ENCODE measurements around the gene PAX3.

DNA sequence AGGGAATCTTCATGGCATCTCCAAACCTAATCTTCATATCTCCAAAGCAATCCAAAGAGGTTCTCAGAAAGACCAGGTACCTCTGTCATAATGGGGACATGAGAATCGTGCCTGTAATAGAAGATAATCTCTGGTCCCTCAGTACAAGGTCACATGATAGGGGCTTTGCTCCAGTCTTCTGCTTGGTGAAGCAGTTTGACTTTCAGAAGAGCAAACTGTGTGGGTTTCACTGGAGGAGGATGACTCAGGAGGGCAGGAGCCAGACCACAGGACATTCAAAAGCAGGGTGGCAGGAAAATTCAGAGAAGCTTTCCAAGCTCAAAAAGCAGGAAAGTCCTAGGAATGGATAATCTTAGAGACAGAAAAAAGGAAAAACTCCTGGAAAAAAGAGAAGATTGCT lies 10.6 kb upstream of the PAX3 start:
- TF ChIP-seq, protein P1, sequence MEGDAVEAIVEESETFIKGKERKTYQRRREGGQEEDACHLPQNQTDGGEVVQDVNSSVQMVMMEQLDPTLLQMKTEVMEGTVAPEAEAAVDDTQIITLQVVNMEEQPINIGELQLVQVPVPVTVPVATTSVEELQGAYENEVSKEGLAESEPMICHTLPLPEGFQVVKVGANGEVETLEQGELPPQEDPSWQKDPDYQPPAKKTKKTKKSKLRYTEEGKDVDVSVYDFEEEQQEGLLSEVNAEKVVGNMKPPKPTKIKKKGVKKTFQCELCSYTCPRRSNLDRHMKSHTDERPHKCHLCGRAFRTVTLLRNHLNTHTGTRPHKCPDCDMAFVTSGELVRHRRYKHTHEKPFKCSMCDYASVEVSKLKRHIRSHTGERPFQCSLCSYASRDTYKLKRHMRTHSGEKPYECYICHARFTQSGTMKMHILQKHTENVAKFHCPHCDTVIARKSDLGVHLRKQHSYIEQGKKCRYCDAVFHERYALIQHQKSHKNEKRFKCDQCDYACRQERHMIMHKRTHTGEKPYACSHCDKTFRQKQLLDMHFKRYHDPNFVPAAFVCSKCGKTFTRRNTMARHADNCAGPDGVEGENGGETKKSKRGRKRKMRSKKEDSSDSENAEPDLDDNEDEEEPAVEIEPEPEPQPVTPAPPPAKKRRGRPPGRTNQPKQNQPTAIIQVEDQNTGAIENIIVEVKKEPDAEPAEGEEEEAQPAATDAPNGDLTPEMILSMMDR (IDR thresholded peaks at IDR 0.05; ENCODE audit: low read length): no peak
- TF ChIP-seq EZH2 (optimal IDR thresholded peaks at IDR 0.05; ENCODE audit: low read depth, low read length) (no peak), EZH2phosphoT487 (IDR thresholded peaks at IDR 0.05; ENCODE audit: low read length) (no peak)

Data from MM.1S (cell line).